Omental fat pad (tissue), 4 donors: ENCODE data around the gene ATP2A3. TPM values are rescaled to one million over a fixed set of nuclear protein-coding genes. Genes with fewer than 3 reads are reported as not detected.
A peak's percentile ranks its signal among the peaks of the same experiment; 100 is the strongest.

Source experiments
- ATAC-seq: fragments of 150-250 bp; one replicate; pipeline ENCODE4 v1.9.1; 2016; ENCODE audit warnings: mild to moderate bottlenecking, moderate library complexity; ENCODE audit not compliant: low FRiP score
- DNase-seq: peaks from one replicate; pipeline ENCODE4 v3.0.0-alpha.2; 2019; ENCODE audit warnings: low spot score
- CTCF ChIP-seq, 3 donors: fragments of 450-650 bp; IDR thresholded peaks; one replicate each; pipeline ENCODE4 v1.5.1; 2016 to 2017; ENCODE audit warnings: antibody characterized with exemption in 3 of 3, mild to moderate bottlenecking in 3 of 3, moderate library complexity in 2 of 3
- total RNA-seq, 4 donors: library from RNA; depleted of rRNA; stranded (reverse); fragments of >200 nt; gene quantifications; one replicate each; pipeline ENCODE4 v1.1.0, GENCODE V29; 2016

The ATP2A3 gene
- total RNA-seq, 4 donors from 2014 or later, result 2.9 to 12.3 (median 5.5) TPM

GRCh38 chr17:3915995-3916696 is 48.1 kb downstream of the ATP2A3 start, which contains the start of gene P2RX1:
TSS of gene P2RX1 (minus strand) at chr17:3916465. CDS start at chr17:3916225, 240 bp downstream.
- DNase-seq (no peak), ATAC-seq (no peak)
- TF ChIP-seq CTCF (IDR thresholded peaks at IDR 0.05), result no peak

DNA sequence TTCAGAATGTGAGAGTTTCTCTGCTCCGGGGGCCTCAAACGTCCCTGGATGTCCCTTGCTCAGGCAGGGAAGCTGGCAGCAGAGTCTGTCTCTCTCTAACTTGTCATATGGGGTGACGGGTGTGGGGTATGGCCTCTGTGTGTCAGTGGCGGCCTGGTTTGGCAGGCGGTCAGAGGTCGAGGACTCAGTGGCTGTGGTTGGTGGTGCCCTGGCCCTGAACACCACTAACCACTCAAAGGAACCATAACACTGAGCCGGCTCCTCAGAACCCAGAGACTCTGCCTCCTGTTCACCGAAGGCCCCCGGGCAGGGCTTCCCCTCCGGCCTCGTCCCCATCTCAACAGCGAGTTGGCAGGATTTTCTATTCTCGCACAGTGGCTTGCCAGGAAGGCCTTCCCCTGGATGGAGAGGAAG is 48.6 kb downstream of the ATP2A3 start:
- TF ChIP-seq CTCF (IDR thresholded peaks at IDR 0.05), result no peak
- DNase-seq (no peak), ATAC-seq (no peak)

DNA sequence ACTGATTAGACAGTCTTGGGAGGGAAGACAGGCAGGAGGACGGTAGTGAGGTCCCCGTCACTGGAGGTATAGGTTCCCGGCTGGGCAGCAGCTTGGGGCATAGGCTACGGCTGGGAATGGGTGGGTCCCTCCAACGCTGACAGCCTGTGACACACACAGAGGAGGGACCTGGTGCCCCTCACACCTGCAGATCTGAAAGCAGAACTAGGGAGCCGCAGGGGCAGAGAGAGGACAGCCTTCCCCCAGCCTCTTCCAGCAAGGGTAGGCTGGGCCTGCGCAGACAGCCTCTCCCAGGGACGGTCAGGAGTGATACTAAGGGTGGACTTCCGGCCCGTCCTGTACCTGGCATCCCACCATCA is 49.9 kb downstream of the ATP2A3 start:
- DNase-seq, result no peak
- ATAC-seq, result no peak

GRCh38 chr17:3913531-3914311 is 50.5 kb downstream of the ATP2A3 start:
- TF ChIP-seq CTCF (IDR thresholded peaks at IDR 0.05), result peak in 2 of 3 donors; percentile 76 to 83
- peak; percentile 81 for ATAC-seq
- DNase-seq, result peak; percentile 69

More for the DNA sequence above, 49.9 kb downstream of the ATP2A3 start:
- TF ChIP-seq CTCF (IDR thresholded peaks at IDR 0.05), result no peak

DNA sequence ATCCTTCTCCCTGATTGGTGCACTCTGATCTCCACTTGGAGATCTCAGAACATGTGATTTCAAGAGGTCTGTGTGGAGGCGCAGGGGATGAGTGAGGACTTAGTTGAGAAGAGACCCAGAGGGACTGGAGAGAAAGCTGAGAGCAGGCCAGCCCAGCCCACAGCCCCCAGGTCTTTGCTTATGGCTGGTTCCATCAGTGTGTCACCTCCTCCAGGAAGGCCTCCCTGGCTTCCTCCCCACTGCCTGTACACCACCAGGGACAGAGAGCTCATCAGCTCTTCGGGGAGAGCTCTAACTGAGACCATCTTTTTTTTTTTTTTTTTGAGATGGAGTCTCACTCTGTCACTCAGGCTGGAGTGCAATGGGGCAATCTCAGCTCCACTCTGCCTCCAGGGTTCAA is 51.4 kb downstream of the ATP2A3 start:
- no peak for TF ChIP-seq CTCF (IDR thresholded peaks at IDR 0.05)
- DNase-seq, result no peak
- ATAC-seq, result no peak

DNA sequence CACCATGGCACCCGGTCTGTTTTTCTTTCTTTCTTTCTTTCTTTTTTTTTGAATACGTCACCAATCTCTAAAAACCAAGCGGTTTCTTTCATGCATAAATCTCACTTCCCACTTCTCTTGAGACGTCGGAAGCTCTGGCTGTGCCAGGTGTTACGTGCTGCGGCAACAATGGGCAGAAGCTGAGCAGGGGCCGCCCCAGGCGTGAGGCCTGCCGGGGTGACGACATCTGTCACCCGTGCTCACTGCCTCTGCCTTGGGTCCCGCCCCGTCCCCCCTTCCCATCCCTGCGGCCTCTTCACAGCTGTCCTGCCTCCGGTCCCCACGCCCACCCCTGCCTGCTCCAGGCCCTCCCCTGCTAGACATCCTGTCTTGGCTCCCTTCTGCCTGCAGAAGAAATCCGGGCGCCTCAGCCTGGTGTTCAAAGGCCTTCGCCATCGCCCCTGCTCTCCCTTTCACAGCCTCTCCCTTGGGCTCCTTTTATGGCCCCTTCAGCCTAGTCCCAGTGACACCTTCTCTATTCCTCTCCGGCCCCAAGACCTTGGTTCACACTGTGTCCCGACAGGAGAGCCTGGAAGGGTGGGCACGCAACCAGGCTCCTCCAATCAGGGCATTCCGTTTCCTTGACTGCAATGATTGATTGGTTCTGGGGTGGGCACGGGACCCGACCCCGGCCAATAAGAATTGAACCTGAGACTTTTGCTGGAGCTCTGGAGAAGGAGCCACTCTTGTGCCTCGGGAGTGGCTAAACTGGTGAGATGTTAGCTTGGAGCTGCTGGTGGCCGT is 52.8 kb downstream of the ATP2A3 start:
- DNase-seq, result no peak
- ATAC-seq, result no peak
- TF ChIP-seq CTCF (IDR thresholded peaks at IDR 0.05), result no peak
